GM12892 (cell line): ENCODE data around the gene SAP25.

Experiments used
- POLR2A ChIP-seq: IDR thresholded peaks from 2 replicates; pipeline ENCODE4 v1.6.1; 2011; ENCODE audit warnings: low read depth, low read length, control low read depth
- POLR2AphosphoS5 ChIP-seq: IDR thresholded peaks from 2 replicates; pipeline ENCODE4 v1.6.1; 2011; ENCODE audit warnings: low read depth, low read length, control low read depth
- TAF1 ChIP-seq: IDR thresholded peaks from 2 replicates; pipeline ENCODE4 v1.6.1; 2011; ENCODE audit warnings: low read depth, mild to moderate bottlenecking, control low read depth, low read length, borderline replicate concordance

- TF ChIP-seq POLR2A (no peak), TAF1 (no peak), POLR2AphosphoS5 (no peak)
Observed at GRCh38 chr7:100574362-100575205, 884 bp upstream of the SAP25 start.
